ENCODE data around the gene ATP6V0C.

DNA sequence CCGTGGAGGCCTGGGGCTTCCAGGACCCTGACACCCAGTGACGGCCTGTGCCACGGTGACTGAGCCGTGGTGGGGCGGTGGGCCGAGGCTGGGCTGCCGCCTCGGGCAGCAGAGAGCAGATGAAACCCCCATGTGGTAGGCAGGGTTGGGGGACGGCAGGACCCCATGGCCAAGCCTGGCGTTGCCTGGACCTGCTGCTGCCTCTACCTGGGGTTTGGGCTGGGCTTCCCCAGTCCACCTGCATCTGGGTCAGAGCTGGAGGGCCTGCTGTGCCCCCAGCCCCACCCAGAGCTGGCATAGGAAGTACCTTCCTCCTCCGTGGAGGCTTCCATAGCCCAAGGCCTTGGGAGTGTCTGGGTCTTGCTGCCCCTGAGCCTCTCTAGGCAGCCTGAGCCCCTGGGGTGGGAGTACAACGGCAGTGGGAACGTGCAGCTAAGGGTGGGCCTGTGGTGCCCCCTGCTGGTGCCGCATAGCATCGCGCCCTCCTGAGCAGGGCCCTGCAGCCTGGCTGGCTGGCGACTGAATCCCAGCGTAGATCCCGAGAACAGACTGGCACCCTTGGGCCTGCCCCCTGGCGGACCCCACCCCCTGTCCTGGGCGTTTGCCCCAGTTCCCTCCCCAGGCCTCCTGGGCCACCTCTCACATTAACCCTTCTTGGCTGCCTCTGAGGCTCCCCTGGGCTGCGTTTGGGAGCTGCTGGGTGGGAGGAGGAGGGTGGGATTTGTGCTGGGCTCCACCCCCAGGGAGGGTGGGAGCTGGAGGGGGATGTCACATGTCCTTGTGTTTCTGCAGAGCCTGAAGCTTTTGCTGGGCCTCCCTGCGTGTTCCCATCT is 12.6 kb upstream of the ATP6V0C start:
- TF ChIP-seq, protein P1, sequence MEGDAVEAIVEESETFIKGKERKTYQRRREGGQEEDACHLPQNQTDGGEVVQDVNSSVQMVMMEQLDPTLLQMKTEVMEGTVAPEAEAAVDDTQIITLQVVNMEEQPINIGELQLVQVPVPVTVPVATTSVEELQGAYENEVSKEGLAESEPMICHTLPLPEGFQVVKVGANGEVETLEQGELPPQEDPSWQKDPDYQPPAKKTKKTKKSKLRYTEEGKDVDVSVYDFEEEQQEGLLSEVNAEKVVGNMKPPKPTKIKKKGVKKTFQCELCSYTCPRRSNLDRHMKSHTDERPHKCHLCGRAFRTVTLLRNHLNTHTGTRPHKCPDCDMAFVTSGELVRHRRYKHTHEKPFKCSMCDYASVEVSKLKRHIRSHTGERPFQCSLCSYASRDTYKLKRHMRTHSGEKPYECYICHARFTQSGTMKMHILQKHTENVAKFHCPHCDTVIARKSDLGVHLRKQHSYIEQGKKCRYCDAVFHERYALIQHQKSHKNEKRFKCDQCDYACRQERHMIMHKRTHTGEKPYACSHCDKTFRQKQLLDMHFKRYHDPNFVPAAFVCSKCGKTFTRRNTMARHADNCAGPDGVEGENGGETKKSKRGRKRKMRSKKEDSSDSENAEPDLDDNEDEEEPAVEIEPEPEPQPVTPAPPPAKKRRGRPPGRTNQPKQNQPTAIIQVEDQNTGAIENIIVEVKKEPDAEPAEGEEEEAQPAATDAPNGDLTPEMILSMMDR (IDR thresholded peaks at IDR 0.05; ENCODE audit: low read length): peak; percentile 95
- no peak for TF ChIP-seq EZH2 (IDR thresholded peaks at IDR 0.05; ENCODE audit: borderline replicate concordance, low read length)

Measured in OCI-LY1 (cell line).